Transverse colon (tissue), 3 donors: ENCODE data around the gene PTTG1.

Source experiments
- CTCF ChIP-seq, 5 experiments: fragments of 200-600 bp in 3 of 5; fragments of 450-650 bp in 2 of 5; sonication (generic) in 3 of 5; IDR thresholded peaks; 1 replicate in 2 of 5; 2 replicates in 3 of 5; pipeline ENCODE4 v1.5.1; 2016 to 2017; ENCODE audit warnings: antibody characterized with exemption in 5 of 5, inconsistent platforms in 3 of 5, mild to moderate bottlenecking in 2 of 5, moderate library complexity in 1 of 5
- POLR2A ChIP-seq: fragments of 450-650 bp; IDR thresholded peaks from one replicate; pipeline ENCODE4 v1.6.1; 2016; ENCODE audit warnings: antibody characterized with exemption, mild to moderate bottlenecking, moderate library complexity

- no peak for TF ChIP-seq CTCF (IDR thresholded peaks at IDR 0.05)
- no peak for TF ChIP-seq POLR2A
Measured at GRCh38 chr5:160453751-160454150, 32.1 kb downstream of the PTTG1 start.
